ENCODE data around the gene HNF4A.

HNF4A gene

DNA sequence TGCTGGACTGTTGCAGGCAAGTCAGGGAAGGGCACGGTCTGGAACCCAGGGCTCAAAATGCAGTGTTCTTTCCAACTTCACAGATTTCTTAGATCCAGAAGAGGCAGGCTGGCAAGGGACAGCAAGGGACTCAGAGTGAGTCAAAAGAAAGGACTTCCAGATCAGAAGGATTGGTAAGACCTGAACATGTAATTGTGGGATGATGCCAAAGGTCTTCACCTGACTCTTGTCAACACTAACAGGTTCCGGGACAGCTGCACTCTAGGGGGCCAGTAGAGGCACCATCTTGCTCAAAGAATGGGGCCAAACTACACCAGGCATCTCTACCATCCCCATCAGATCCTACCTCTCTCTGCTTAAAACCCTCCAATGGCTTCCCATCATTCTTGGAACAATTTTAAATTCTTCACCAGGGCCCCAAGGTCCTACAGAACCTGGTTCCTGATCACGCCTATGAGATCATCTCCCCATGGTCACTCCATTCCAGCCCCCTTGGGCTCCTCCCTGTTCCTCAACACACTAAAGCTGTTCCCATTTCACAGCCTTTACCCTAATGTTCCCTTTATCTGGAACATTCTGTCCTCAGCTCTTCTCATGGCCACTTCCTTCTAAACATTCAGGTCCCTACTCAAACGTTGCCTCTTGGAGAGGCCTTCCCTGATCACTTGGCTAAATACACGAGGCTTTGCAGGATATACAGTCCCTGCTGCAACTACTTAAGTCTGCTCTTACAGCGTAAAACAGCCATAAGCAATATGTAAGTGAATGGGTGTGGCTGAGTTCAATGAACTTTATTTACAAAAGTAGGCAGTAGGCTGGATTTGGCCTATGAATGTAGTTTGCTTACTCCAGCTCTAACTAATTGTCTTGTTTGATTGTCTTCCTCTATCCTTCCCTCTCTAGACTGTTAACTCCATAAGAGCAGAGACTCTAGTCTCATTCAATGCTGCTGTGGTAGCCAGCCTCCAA is 90.5 kb downstream of the HNF4A start:
- no peak for DNase-seq (ENCODE audit: low read depth)

DNA sequence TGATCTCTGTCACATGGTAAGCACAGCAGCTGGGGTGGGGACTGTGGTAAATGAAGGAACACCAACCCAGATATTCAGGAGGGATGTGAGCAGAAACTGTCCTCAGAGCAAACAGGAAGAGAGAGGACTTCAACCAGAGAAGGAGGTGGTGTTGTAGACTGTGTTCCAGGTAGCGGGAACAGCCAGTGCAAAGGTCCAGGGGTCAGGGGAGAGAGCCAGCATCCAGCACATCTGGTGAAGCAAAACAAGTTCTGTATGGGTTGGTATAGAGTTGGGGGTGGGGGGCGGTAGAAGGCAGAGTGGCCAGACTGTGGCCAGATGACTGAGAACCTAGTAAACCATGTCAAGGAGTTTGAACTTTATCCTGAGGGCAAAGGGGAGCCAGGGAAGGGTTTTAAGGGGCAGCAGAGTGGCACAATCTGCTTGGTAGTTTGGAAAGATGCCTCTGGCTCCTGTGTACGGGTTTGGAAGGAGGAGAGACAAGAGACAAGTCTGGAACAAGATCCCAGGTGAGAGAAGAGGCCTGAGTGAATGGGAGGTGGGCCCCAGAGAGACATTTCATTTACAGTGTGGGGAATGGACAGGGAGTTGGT is 92.4 kb downstream of the HNF4A start:
- DNase-seq (ENCODE audit: low read depth) = no peak

DNA sequence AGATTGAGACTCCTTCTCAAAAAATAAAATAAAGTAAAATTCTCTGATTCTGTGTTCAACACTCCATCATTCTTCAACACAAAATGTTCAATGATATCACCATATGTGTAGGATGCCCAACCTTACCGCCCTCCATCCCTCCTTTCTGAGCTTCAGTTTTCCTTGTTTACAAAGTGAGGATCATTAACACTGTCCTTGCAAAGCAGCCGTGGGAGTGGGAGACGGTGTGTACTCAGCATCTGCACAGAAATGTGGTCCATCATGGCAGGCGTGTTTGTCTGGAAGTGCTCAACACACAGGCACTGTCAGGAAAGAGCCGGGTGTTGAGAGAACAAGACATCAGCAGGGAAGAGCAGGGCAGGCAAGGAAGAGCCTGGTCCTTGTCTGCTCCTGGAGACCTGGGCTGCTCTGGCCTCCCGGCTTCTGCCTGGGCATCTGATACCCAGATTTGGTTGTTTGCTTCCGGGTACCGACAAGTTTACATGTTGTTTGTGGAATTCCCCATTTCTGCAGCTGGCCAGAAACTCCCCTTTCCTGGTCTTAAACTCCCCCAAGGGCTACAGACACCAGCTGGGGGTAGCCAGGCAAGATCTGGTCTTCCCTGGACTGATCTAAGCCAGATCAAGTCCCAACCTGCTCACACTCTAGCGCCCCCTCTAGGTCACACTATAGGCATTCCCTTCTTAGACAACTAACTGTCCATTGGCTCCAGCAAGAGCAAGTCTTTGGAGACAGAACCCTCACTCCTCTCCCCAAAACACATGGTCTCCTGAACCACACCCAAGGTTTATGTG is 93.5 kb downstream of the HNF4A start:
- no peak for DNase-seq (ENCODE audit: low read depth)

DNA sequence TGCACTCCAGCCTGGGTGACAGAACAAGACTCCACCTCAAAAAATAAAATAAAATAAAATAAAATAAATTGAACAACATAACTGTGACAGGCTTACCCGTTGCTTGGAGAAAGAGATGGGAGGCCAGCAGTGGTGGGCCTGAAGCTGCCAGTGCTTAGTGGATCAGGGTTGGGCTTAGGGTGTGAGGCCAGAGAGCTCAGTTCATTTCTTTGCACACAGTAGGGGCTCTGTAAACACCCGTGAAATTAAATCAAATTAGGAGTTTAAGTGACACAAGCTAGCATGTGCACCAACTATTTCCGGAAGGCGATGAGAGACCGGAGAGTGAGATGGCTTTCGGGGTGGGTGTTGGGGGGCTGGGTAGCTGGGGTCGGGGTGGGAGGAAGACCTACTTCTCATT is 94.4 kb downstream of the HNF4A start:
- no peak for DNase-seq (ENCODE audit: low read depth)

DNA sequence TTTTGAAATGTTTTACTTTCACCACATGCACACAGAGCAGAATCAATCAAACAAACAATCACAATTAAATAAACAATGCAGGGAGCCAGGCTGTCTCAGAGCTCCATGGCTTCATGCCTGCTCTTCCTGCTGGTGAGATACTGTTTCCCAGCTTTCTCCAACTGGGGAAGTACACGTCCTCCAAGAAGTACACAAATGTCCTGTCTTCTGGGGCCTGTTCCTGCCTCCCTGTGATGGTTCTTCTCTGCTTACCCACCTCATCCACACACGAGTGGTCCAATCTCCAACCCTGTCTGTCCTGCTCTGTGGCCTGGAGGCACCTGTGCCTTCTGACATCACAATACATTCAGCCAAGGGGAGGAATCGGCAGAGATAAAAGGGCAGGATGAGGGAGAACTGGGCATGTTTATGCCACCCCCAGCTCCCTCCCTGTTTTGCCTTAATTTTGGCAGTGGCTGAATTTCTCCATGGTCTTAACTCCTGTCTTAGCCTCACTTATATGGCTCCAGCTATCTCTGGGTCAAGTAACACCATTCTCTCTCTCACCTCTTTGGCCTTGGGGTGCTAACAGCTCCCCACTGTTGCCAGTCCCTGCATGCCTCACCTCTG is 94.9 kb downstream of the HNF4A start:
- no peak for DNase-seq (ENCODE audit: low read depth)

DNA sequence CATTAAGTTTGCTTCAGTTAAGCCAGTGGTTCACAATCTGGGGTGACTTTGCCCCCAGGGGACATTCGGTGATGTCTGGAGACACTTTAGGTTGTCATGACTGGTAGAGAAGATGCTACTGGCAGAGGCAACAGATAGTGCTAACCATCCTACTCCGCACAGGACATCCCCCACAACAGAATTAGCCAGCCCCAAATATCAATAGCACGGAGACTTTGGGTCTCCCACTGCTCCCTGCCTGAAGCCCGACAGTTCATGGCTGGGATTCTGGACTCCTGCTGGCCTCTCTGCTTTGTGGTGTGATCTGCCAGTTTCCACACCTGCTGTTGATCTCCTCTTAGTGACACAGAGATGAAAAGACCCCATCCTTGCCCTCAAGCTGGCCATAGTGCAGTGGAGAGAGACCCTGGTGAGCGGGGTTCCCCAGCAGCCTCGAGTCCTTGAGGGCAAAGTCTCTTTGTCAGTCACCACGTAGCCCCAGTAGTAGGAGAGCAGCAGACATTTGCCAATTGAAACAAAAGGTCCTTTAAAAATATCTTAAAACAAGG is 95.5 kb downstream of the HNF4A start:
- no peak for DNase-seq (ENCODE audit: low read depth)

DNA sequence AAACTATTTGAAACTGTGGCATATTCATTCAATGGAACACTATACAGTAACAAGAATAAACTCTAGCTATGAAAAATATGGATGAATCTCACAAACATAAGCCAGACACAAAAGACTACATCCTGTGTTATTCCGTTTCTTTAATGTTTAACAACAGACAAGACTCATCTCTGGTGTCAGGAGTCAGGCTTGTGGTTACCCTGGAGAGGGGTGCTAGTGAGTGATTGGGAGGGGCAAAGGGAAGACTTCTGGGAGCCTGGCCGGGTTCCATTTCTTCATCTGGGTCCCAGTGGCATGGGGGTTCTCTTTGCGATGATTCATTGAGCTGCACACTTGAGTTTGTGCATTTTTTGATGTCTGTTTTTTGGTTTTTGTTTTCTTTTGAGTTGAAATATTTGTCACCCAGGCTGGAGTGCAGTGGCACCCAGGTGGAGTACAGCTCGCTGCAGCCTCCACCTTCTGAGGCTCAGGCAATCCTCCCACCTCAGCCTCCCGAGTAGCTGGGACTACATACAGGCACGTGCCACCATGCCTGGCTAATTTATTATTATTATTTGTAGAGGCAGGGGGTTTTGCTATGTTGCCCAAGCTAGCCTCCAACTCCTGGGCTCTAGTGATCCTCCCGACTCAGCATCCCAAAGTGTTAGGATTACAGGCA is 98.9 kb downstream of the HNF4A start:
- DNase-seq (ENCODE audit: low read depth) = no peak

DNA sequence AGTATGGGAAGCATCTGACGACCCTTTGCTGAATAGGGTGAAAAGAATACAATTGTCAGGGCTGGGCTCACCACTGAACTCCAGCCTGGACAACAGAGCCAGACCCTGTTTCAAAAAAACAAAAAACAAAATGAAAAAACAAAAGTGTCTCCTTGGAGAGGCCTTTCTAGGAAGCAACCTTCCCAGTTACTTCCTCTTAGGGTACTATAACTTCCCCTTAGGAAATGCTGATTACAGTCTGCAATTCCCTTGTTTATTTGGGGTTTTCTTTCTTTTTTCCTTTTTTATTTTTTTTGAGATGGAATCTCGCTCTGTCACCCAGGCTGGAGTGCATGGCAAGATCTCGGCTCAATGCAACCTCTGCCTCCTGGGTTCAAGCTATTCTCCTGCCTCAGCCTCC is 99.6 kb downstream of the HNF4A start:
- no peak for DNase-seq (ENCODE audit: low read depth)

DNA sequence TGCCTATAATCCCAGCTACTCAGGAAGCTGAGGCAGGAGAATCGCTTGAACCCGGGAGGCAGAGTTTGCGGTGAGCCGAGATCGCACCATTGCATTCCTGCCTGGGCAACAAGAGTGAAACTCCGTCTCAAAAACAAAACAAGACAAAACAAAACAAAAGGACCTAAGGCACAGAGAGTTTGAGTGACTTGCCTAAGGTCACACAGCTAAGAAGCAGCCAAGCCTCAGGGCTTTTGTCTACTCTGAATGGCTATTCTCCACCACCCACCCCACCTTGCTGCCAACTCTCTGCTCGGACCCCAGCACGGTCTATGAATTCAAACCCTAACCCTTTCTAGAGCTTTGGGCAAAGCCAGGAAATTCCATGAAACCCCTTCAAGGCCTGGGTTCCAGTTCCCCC is 101.1 kb downstream of the HNF4A start:
- no peak for DNase-seq (ENCODE audit: low read depth)

DNA sequence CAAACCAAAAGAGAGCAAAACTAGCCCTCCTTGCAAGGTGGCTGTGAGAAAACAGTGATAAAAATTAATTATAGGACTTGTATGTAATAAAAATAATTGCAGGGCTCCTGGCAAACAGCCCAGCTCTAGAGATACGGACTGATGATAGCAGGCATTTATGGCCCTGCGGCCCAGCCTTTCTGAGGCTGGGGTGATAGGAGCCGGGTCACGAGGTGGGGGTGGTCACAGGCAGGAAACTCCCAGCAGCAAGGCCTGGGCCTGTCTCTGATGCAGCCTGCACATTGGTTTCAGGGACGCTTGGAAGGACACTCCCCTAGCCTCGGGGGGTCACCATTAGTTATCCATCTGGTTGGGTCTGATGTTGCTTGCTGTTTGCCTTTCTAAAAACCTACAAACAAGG is 101.5 kb downstream of the HNF4A start:
- no peak for DNase-seq (ENCODE audit: low read depth)

DNA sequence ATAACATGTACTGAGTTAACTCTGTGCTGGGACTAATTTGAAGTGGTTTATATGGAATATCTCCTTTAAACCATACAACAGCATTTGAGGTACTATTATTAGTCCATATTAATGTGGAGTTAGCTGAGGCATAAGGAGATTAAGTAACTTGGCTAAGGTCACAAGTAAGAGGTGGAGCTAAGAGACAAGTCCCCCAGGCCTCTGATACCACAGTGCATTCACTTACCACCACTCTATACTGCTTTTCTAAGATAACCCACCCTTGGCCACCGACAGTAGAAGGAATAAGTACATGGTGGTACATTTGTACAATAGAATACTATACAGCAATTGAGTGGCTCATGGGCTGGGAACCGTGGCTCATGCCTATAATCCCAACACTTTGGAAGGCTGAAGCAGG is 103.8 kb downstream of the HNF4A start:
- no peak for DNase-seq (ENCODE audit: low read depth)

DNA sequence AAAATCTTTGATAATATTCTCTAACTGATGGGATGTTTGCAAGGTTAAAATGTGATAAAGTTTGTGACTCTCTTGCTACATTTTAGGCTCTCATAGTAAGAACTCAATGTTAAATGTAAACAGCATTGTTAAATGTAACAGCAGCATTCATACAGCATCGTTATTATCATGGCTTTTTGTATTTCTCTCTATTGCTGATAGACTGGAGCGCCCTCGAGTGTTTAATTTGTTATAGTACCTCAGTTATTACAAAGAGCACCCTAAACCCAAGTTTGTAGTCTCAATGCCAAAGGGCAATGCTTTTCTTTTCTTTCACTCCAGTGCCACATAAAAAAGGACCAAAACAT is 105.3 kb downstream of the HNF4A start:
- no peak for DNase-seq (ENCODE audit: low read depth)

DNA sequence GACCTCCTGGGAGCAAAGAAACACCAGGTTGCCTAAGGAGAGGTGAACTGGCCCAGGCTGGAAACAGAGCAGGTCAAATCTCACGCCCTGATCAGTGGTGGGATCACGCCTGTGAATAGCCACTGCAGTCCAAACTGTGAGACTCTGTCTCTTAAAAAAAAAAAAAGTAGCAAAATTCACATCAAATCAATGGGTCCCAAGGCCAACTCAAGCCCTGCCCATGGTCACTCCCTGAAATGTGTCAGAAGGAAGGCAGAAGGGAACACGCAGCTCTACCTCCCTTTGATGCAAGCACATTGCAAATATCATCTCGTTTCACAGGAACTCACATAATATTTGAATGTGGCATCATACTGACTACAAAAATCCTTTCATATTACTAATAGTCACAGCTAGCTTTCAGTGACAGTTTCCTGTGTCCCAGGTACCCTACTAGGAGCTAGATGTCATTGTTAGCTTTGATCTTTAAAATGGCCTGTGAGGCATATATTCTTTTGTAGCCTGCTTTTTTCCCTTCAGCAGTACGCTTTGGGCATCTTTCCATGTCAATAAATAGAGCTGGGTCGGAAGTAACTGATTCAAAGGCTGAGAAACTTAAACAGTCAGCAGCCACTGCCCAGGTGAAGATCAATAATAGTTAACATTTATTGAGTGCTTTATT is 105.8 kb downstream of the HNF4A start:
- no peak for DNase-seq (ENCODE audit: low read depth)

DNA sequence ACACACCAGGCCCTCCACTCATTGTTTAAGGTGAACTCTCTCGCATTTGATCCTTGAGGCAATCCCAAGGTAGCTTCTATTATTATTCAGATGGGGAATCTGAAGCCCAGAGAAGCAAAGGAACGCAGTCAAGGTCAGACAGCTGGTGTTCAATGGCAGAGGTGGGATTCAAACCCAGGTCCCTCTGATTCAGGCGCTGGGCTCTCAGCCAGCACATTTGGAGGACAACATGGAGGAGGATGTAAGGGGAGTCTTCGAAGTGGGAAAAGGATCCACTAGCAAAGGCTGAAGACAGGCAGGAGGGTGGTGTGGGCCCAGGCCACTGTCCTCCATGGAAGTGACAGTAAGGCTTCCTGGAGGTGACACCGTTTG is 106.3 kb downstream of the HNF4A start:
- DNase-seq (ENCODE audit: low read depth) = no peak

DNA sequence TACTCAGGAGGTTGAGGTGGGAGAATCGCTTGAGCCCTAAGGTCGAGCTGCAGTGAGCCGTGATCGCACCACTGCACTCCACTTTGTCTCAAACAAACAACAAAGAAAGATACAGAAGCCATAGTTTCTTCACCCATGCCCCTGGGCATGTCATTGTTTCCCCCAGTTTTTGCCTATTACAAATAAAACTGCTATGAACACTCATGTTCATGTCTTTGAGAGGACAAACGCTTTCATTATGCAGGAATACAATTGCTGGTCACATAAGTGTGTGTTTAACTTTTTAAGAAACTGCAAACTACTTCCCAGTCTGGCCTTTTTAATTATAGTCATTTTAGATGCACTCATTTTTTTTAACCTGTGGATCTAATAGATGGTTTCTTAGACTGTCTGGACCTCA is 108.0 kb downstream of the HNF4A start:
- no peak for DNase-seq (ENCODE audit: low read depth)

DNA sequence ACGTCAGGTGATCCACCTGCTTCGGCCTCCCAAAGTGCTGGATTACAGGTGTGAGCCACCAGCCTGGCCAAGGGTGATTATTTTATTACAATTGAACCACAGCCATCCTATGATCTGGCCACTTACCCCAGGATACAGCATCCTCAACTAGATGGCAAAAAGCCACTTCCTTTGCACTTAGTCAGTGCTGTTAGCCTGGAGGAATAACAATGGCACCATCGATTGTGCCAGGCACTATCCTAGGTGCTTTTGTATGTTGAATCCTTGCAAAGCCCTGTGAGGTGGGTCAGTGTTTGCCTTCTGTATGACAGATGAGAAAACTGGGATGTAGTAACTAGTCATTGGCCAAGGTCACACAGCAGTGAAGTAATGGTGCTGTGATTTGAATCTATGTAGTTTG is 109.0 kb downstream of the HNF4A start:
- no peak for DNase-seq (ENCODE audit: low read depth)

DNA sequence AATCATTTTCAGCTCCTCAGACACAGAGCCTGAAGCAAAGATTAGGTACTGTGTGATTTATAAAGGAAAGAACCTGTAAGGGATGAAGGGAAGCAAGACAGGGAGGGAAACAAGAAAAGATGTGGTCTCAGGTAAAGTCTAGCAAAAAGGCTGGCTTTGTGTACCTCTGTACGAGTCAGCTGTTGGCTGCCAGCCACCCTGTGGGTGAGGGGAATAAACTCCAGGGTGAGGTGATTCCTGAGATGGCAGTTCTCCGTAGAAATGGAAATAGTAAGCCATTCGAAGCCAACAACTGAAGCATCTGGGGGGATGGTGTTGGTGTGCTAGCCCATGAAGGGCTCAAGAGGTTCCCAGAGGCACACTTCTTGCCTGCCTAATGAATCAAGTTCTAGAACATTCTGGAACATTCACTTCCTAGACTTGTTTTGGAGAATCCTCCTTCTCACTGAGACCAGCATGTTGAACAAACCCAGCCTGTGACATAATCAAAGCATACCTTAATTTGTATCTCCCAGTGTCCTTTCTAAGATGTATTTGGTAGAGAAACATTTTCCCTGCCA is 109.6 kb downstream of the HNF4A start:
- DNase-seq (ENCODE audit: low read depth) = no peak

DNA sequence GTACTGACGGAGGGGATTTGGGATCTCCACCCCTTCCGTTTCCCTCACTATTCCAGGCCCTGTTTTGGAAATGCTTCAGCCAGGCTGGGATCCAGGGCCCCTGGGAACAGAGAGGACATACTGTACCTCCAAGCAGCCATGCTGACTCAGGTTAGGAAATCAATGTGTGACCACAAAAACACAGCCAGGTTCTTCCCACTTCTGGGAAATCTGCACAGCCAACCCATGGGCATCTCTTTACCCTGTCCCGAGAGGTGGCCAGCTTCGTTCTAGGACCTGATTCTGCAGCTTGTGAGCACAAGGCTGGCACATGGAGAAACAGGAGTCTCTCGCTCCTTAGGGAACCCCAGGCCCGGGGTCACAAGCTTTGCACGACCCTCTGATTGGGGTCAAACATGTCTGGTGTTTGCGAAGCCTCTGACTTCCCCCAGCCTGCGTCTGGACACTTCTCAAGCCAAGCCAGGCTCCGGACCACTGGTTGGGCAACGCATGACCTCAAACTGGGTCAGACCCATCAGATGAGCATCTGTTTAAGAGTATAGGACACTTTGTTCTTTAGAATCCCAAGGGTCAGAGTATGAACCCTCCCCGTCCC is 111.9 kb downstream of the HNF4A start:
- no peak for DNase-seq (ENCODE audit: low read depth)

DNA sequence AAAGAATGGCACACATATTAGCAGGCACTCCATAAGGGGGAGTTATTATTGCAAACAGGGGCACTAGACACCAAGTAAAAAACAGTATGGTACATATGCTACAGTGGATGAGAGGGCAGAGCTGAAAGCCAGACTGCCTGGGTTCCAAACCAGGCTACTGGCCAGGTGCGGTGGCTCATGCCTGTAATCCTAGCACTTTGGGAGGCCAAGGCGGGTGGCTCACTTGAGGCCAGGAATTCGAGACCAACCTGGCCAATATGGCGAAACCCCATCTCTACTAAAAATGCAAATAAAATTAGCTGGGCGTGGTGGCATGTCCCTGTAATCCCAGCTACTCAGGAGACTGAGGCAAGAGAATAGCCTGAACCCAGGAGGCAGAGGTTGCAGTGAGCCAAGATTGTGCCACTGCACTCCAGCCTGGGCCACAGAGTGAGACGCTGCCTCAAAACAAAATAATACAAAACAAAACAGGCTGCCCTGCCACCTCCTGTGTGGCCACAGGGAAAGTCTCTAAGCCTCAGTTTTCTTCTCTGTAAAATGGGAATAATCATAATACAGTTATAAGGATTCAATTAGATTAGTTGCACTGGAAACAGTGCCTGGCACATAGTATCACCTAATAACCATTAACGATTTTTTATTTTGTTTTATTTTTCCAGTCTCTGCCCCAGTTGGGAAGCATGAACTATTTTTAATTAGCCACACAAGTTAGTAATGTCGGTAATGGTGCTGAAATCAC is 112.7 kb downstream of the HNF4A start:
- no peak for DNase-seq (ENCODE audit: low read depth)

DNA sequence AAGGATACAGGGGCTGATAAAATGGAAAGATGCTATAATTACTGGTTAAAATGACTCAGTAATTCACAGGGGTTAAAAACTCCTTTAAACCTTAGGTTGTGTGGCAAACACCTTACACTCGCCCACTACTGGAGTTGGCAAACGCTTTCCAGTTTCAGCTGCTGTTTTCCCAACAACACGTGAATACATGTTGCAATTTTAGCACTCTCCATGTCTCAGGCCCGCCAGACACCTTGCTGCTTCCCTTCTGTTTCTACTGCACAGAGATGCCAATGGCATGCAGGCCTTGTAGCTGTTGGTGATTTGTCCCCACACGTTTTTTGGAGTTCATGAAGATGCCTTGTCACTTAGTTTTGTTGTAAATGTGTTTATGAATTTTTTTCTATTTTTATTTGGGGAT is 114.8 kb downstream of the HNF4A start:
- no peak for DNase-seq (ENCODE audit: low read depth)
